Central memory CD8-positive, alpha-beta T cell (primary cell): Measurements from ENCODE around the gene INAVA.
"Not testable (repeated sequence)": the region's sequence is repeated elsewhere in the genome, so short reads cannot be mapped to it uniquely, and the experiment has no call there.

Source experiments
- ATAC-seq: fragments of 150-1000 bp; cut with Tn5 transposase; replicated peaks from 2 replicates; pipeline ENCODE4 v1.10.0; 2022; ENCODE audit warnings: mild to moderate bottlenecking, moderate FRiP score, moderate number of reproducible peaks; ENCODE audit not compliant: poor library complexity, severe bottlenecking; ENCODE audit errors: extremely low read depth
- DNase-seq, 2 donors: peaks; one replicate each; pipeline ENCODE4 v3.0.0; 2021; ENCODE audit warnings: low spot score in 2 of 2
- H3K27ac Mint-ChIP-seq: one replicate; pipeline ENCODE4 v1.8.0; 2022; ENCODE audit warnings: low read depth, mild to moderate bottlenecking, moderate library complexity, mixed read lengths
- H3K27me3 Mint-ChIP-seq: one replicate; pipeline ENCODE4 v1.8.0; 2022; ENCODE audit warnings: mixed read lengths
- H3K36me3 Mint-ChIP-seq: one replicate; pipeline ENCODE4 v1.8.0; 2022; ENCODE audit warnings: mild to moderate bottlenecking, moderate library complexity, mixed read lengths; ENCODE audit not compliant: insufficient read depth
- H3K4me1 Mint-ChIP-seq: one replicate; pipeline ENCODE4 v1.8.0; 2022; ENCODE audit warnings: mixed read lengths
- H3K4me3 Mint-ChIP-seq: one replicate; pipeline ENCODE4 v1.8.0; 2022; ENCODE audit warnings: mild to moderate bottlenecking, moderate library complexity, mixed read lengths
- H3K9me3 Mint-ChIP-seq: one replicate; pipeline ENCODE4 v1.8.0; 2022; ENCODE audit warnings: mixed read lengths

INAVA gene

GRCh38 chr1:200917291-200917817 lies 22.7 kb downstream of the INAVA start:
- no peak for ATAC-seq
- no peak overlapping the region for H3K27ac Mint-ChIP-seq

DNA sequence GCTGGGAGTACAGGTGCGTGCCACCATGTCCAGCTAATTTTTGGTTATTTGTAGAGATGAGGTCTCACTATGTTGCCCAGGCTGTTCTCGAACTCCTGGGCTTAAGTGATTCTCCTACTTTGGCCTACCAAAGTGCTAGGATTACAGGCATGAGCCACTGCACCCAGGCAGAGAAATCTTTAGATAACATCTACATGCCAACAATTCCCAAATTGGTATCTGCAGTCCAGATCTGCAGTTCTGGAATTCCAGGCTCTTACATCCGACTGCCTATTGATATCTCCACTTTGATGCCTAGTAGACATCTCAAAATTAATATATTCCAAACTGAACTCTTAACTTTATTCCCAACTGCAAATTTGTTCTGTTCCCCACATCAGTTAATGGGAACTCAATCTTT lies 23.3 kb downstream of the INAVA start:
- no peaks in the 10 kb centered on the region for H3K36me3 Mint-ChIP-seq
- no peaks in the 10 kb centered on the region for H3K4me1 Mint-ChIP-seq
- H3K27me3 Mint-ChIP-seq = peaks cover 10% of the 10 kb centered on the region
- H3K4me3 Mint-ChIP-seq = no peak overlapping the region
- no peak overlapping the region for H3K27ac Mint-ChIP-seq
- no peak for DNase-seq
- H3K9me3 Mint-ChIP-seq = no peaks in the 10 kb centered on the region
- ATAC-seq = no peak

More at GRCh38 chr1:200917291-200917817, 22.7 kb downstream of the INAVA start:
- H3K4me3 Mint-ChIP-seq = no peak overlapping the region
- H3K9me3 Mint-ChIP-seq = no peaks in the 10 kb centered on the region
- H3K4me1 Mint-ChIP-seq = no peaks in the 10 kb centered on the region
- no peak for DNase-seq
- no peaks in the 10 kb centered on the region for H3K36me3 Mint-ChIP-seq
- H3K27me3 Mint-ChIP-seq = peaks cover 10% of the 10 kb centered on the region

DNA sequence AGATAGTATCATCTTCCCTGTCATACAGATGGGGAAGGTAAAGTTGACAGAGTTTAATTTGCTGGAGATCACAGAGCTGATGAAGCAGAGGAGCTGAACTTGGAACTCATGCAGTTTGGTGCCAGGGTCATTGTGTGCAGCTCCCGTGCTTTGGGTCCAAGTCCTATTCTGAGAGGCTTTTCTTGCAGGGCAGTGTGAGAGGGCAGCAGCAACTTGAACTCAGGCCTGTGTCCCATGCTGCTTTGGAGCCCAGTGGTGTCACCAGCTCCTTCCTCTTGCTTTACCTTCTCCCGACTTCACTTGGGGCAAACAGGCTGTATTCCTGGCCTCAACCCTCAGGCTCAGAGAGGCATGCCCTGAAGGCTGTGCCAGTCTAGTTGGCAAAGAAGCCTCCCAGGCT lies 24.7 kb downstream of the INAVA start:
- ATAC-seq (no peak), DNase-seq (no peak)
- Mint-ChIP-seq H3K27me3 (peaks cover 10% of the 10 kb centered on the region), H3K9me3 (no peaks in the 10 kb centered on the region), H3K36me3 (no peaks in the 10 kb centered on the region), H3K4me3 (no peak overlapping the region), H3K27ac (no peak overlapping the region), H3K4me1 (no peaks in the 10 kb centered on the region)

- DNase-seq (no peak), ATAC-seq (no peak)
- H3K27me3 Mint-ChIP-seq = peaks cover 10% of the 10 kb centered on the region
- no peak overlapping the region for H3K4me3 Mint-ChIP-seq
- H3K4me1 Mint-ChIP-seq = peaks cover 6% of the 10 kb centered on the region
- no peak overlapping the region for H3K27ac Mint-ChIP-seq
- no peaks in the 10 kb centered on the region for H3K36me3 Mint-ChIP-seq
- no peaks in the 10 kb centered on the region for H3K9me3 Mint-ChIP-seq
These were observed 26.9 kb downstream of the INAVA start for GRCh38 chr1:200921571-200922110.

DNA sequence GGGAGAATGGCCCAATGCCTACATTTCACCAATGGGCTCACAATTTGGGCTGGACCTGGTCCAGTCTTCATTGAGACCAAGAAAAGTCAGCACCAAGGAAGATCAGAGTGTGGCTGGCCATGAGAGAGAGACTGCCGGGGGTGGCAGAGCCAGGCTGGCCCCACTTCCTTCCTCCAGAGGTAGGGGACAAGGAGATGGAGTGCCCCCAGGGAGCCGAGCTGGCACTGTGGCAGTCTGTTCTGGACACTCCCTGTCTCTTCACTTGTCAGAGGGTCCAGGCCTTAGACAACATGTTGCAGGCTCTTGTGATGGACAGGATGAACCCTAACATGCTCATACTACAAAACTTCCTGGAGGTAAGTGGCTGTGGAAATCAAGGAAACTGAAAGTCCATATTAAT lies 27.7 kb downstream of the INAVA start:
- peaks cover 10% of the 10 kb centered on the region for H3K27me3 Mint-ChIP-seq
- peaks cover 6% of the 10 kb centered on the region for H3K4me1 Mint-ChIP-seq
- H3K36me3 Mint-ChIP-seq = no peaks in the 10 kb centered on the region
- ATAC-seq = no peak
- H3K27ac Mint-ChIP-seq = no peak overlapping the region
- H3K9me3 Mint-ChIP-seq = no peaks in the 10 kb centered on the region
- no peak overlapping the region for H3K4me3 Mint-ChIP-seq
- DNase-seq = no peak

DNA sequence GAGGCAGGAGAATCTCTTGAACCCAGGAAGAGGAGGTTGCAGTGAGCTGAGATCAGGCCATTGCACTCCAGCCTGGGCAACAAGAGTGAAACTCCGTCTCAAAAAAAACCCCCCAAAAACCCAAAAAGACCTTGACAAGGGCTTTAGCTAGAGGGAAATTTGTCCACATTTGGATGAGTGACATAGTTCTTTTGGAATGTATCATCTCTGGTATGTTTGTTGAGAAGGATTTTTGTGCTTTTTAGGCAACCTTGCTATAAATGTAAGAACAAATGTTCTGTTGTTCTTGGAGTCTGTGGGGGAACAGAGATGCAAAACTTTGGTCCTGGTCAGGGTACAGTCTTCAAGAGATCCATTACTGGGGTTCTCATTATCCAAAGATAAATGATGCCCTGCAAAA lies 28.9 kb downstream of the INAVA start:
- Mint-ChIP-seq H3K27me3 (peaks cover 10% of the 10 kb centered on the region), H3K4me1 (peaks cover 6% of the 10 kb centered on the region), H3K4me3 (no peak overlapping the region), H3K36me3 (no peaks in the 10 kb centered on the region), H3K27ac (no peak overlapping the region), H3K9me3 (no peaks in the 10 kb centered on the region)
- DNase-seq = no peak
- ATAC-seq = no peak

GRCh38 chr1:200925831-200926230 lies 31.1 kb downstream of the INAVA start:
- DNase-seq = no peak
- H3K27ac Mint-ChIP-seq = no peak overlapping the region
- H3K27me3 Mint-ChIP-seq = peaks cover 10% of the 10 kb centered on the region
- H3K4me1 Mint-ChIP-seq = peaks cover 6% of the 10 kb centered on the region
- H3K4me3 Mint-ChIP-seq = no peak overlapping the region
- no peaks in the 10 kb centered on the region for H3K36me3 Mint-ChIP-seq
- H3K9me3 Mint-ChIP-seq = no peaks in the 10 kb centered on the region
- no peak for ATAC-seq

DNA sequence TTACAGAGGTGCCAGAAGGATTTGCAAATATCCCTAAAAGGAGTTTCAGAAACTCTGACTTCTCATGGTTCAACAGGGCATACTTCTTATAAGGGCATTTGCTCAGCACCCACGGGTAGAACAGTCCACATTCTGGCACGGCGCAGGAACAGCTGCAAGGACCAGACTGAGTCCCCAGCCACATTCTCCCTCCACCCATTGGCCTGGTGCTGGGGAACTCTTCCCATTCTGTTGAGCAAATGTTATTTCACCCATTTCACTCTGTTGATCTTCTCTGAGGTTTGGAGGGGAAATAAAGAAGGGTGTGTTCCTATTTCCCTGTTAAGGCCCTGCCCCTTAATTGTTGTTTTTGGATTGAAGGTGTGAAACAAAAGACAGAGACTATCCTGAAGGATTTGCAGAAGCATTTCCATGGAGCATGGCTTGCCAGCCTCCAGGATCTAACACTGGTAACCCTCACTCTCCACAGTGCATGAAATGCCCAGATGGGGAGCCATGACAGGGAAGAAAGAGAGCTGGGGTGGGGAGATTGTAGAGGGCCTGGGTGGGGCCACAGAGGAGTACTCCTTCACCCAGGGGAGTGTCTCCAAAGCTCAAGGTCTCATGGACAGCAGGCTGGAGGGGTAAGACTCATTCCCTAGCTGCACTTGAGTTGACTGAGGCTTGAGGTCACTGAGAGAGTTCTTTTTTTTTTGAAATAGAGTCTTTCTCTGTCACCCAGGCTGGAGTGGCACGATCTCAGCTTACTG lies 35.0 kb downstream of the INAVA start:
- DNase-seq (no peak), ATAC-seq (no peak)
- H3K9me3 Mint-ChIP-seq = no peaks in the 10 kb centered on the region
- H3K4me1 Mint-ChIP-seq = peaks cover 6% of the 10 kb centered on the region
- no peak overlapping the region for H3K4me3 Mint-ChIP-seq
- no peak overlapping the region for H3K27ac Mint-ChIP-seq
- no peaks in the 10 kb centered on the region for H3K27me3 Mint-ChIP-seq
- H3K36me3 Mint-ChIP-seq = no peaks in the 10 kb centered on the region

GRCh38 chr1:200930285-200930684 lies 35.6 kb downstream of the INAVA start:
- DNase-seq, H3K27me3 Mint-ChIP-seq, H3K36me3 Mint-ChIP-seq, H3K4me1 Mint-ChIP-seq, H3K9me3 Mint-ChIP-seq, H3K4me3 Mint-ChIP-seq, ATAC-seq, H3K27ac Mint-ChIP-seq: not testable (repeated sequence)

- Mint-ChIP-seq H3K9me3 (no peaks in the 10 kb centered on the region), H3K4me3 (no peak overlapping the region)
These were observed 37.1 kb downstream of the INAVA start for GRCh38 chr1:200931776-200932175.

DNA sequence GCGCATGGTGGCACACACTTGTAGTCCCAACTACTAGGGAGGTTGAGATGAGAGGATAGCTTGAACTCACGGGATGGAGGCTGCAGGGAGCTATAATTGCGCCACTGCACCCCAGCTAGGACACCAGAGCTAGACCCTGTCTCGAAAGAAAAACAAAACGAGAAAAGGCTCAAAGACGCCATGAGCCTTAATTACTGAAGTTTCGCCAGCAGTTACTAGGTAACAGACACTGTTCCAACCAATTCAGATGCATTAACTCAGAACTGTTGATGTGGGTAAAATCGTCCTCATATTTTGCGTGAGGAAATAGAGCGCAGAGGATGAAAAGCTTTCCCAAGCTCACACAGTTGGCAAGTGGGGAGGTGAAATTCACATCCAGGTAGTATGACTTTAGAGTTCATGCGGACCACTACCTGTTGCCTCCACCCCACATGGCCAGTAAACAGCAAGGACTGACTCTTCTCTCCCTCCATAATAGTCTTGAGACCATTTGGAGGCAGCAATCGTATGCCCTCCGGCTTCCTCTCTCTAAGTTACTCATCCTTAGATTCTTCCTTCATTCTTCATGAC lies 40.1 kb downstream of the INAVA start:
- no peak overlapping the region for H3K27ac Mint-ChIP-seq
- no peak for ATAC-seq
- H3K4me1 Mint-ChIP-seq = no peaks in the 10 kb centered on the region
- H3K27me3 Mint-ChIP-seq = no peaks in the 10 kb centered on the region
- no peaks in the 10 kb centered on the region for H3K9me3 Mint-ChIP-seq
- no peak for DNase-seq
- H3K36me3 Mint-ChIP-seq = no peaks in the 10 kb centered on the region
- no peak overlapping the region for H3K4me3 Mint-ChIP-seq

More at GRCh38 chr1:200931776-200932175, 37.1 kb downstream of the INAVA start:
- Mint-ChIP-seq H3K27me3 (no peaks in the 10 kb centered on the region), H3K36me3 (no peaks in the 10 kb centered on the region), H3K27ac (no peak overlapping the region), H3K4me1 (no peaks in the 10 kb centered on the region)
- no peak for DNase-seq
- no peak for ATAC-seq

- ATAC-seq, H3K27me3 Mint-ChIP-seq, H3K27ac Mint-ChIP-seq, H3K9me3 Mint-ChIP-seq, H3K36me3 Mint-ChIP-seq, H3K4me1 Mint-ChIP-seq, H3K4me3 Mint-ChIP-seq, DNase-seq: not testable (repeated sequence)
These were observed 40.7 kb downstream of the INAVA start for GRCh38 chr1:200935286-200935962.
